ENCODE results near the gene BRMS1L. TPM values are rescaled to one million over a fixed set of nuclear protein-coding genes. Genes with fewer than 3 reads are reported as not detected.
A peak's percentile ranks its signal among the peaks of the same experiment; 100 is the strongest.
"Not testable (repeated sequence)": the region's sequence is repeated elsewhere in the genome, so short reads cannot be mapped to it uniquely, and the experiment has no call there.

The BRMS1L gene
- total and polyA plus RNA-seq, 2 of the 13 experiments (the other 11 are each of a cell fraction or from before 2014, with no cell fraction given), result 21.1 to 23.8 TPM

DNA sequence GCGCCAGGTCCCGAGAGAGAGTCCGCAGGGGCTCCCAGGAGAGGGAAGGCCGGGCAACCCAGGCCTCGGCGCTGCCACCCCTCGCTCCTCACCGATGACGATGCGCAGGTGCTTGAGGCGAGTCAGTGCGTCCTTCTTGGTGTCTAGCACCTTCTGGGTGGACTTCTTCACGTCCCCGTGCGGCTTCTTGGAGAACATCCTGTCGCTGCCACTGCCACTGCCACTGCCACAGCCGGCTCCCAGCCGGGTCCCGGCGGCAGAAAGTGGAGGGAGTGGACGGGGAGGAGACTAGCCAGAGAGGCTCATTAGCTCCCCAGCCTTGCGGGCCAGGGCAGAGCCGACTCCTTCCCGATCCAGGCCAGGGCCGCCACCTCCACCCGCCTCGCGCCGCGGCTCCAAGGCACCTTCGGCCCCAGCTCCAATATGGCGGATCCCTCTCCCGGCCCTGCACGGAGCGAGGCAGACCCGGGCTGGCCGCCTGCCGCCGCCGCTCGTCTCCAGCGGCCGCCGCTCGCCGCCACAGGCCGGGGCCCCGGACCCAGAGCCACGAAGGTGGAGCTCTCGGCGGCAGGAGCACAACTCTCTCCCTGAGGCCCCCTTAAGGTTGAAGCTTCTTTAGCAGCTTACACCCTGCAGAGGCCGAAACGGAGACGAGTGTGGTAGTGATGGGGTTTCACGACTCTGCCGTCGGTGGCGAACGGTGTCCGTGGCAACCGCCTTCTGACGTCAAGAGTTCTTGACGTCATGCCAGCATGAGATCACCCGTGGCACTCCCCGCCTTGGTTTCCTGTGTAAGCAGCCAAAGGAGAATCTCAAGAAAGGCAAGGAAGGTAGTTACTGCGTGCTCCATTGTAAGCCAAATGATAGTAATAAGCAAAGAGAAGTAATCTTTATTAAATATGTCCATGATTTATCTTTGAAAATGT, 17.2 kb upstream of the BRMS1L start, which contains the start of gene RALGAPA1:
TSS of gene RALGAPA1 (minus strand) at position 658 of the 926 bp plus-strand sequence. CDS start at position 198, 460 bp downstream.
- Histone ChIP-seq H3K9ac (ENCODE audit: insufficient read depth, low read depth, low read length) (peak within 1 kb of the TSS; percentile 95), H3K4me2 (ENCODE audit: low read depth, low read length) (peak within 1 kb of the TSS; percentile 82), H3K4me3 (replicated peaks in 1 of 3; ENCODE audit: insufficient read depth in 1 of 3, low read depth in 2 of 3, low read length in 3 of 3) (peak within 1 kb of the TSS; percentile 85 to 96 (median 86)), H3K27ac (ENCODE audit: extremely low read length, insufficient read depth, low read length) (peak within 1 kb of the TSS; percentile 89), H3K4me1 (ENCODE audit: insufficient read depth, low read length) (peaks cover 51% of the 10 kb centered on the region), H2AFZ (ENCODE audit: low read length) (peak within 1 kb of the TSS; percentile 25), H3K79me2 (ENCODE audit: insufficient read depth, low read length) (peaks cover 47% of the 10 kb centered on the region)
- intact Hi-C loops (cut with micrococcal nuclease; ENCODE audit: unreplicated experiment) (loop anchor here (1.0 to 10.0 kb wide), 6 partner anchors 17 to 764 kb away; partner anchors contain the start of genes BRMS1L, FAM177A1, PPP2R3C and PRORP), in situ Hi-C loops (cut with HindIII; ENCODE audit: extremely low pct_ligation_motif_present, low pct_unique_long_range_greater_than_20kb) (loop anchor here (25.0 kb wide), 1 partner anchor 672 kb away; no protein-coding TSS in a partner anchor)
- H3K36me3 ChIP-seq (replicated peaks in 1 of 2; ENCODE audit: control insufficient read depth in 1 of 2, insufficient read depth in 2 of 2, low read length in 2 of 2); H3K27me3 ChIP-seq (ENCODE audit: control insufficient read depth in 1 of 2, insufficient read depth in 2 of 2, low read length in 2 of 2); H3K9me3 ChIP-seq (ENCODE audit: low read length); BruUV-seq (replicated peaks); CTCF ChIA-PET (ENCODE audit: low intra/inter-chr PET ratio, low total read pairs); H4K20me1 ChIP-seq (ENCODE audit: insufficient read depth, low read length): not testable (repeated sequence)
- POLR2A ChIA-PET, result interaction anchor here (1.0 to 3.9 kb wide), 9 partner anchors 8 to 935 kb away, joined by 3 to 81 read pairs (median 3); partner anchors contain the start of genes BRMS1L and FAM177A1
- FAIRE-seq (peak; percentile 78), ATAC-seq (peak; percentile 97), DNase-seq (ENCODE audit: low spot score) (peak; percentile 100)
- WGBS (ENCODE audit: low lambda C conversion rate), result under 1% methylated on average over 37 of the region's 66 CpGs
- TF ChIP-seq, protein P1, sequence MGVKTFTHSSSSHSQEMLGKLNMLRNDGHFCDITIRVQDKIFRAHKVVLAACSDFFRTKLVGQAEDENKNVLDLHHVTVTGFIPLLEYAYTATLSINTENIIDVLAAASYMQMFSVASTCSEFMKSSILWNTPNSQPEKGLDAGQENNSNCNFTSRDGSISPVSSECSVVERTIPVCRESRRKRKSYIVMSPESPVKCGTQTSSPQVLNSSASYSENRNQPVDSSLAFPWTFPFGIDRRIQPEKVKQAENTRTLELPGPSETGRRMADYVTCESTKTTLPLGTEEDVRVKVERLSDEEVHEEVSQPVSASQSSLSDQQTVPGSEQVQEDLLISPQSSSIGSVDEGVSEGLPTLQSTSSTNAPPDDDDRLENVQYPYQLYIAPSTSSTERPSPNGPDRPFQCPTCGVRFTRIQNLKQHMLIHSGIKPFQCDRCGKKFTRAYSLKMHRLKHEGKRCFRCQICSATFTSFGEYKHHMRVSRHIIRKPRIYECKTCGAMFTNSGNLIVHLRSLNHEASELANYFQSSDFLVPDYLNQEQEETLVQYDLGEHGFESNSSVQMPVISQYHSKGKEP (CRISPR knock-in tag; IDR thresholded peaks at IDR 0.05), result peak; percentile 69
- TF ChIP-seq RXRA (CRISPR knock-in tag; IDR thresholded peaks at IDR 0.05) (peak; percentile 61), AHR (CRISPR knock-in tag; IDR thresholded peaks at IDR 0.05) (peak; percentile 89; the same call in 1 of the 2 replicates), CBFB (CRISPR knock-in tag; IDR thresholded peaks at IDR 0.05) (peak; percentile 51; the same call in 1 of the 2 replicates), BRCA1 (CRISPR knock-in tag; IDR thresholded peaks at IDR 0.05) (peak; percentile 94; the same call in 1 of the 2 replicates), ZNF792 (CRISPR knock-in tag; IDR thresholded peaks at IDR 0.05) (peak; percentile 86), RARA (CRISPR knock-in tag; IDR thresholded peaks at IDR 0.05) (peak; percentile 40; the same call in 1 of the 2 replicates), ZNF546 (CRISPR knock-in tag; conservative IDR thresholded peaks at IDR 0.05) (peak; percentile 33), FOXK1 (CRISPR knock-in tag; IDR thresholded peaks at IDR 0.05; ENCODE audit: borderline replicate concordance, low read depth) (peak; percentile 62; the same call in 1 of the 2 replicates), ZNF441 (CRISPR knock-in tag; IDR thresholded peaks at IDR 0.05; ENCODE audit: borderline replicate concordance) (peak; percentile 89)
- TF ChIP-seq, protein P2, sequence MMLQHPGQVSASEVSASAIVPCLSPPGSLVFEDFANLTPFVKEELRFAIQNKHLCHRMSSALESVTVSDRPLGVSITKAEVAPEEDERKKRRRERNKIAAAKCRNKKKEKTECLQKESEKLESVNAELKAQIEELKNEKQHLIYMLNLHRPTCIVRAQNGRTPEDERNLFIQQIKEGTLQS (CRISPR knock-in tag; IDR thresholded peaks at IDR 0.05), result peak; percentile 87
- TF ChIP-seq, protein P3, sequence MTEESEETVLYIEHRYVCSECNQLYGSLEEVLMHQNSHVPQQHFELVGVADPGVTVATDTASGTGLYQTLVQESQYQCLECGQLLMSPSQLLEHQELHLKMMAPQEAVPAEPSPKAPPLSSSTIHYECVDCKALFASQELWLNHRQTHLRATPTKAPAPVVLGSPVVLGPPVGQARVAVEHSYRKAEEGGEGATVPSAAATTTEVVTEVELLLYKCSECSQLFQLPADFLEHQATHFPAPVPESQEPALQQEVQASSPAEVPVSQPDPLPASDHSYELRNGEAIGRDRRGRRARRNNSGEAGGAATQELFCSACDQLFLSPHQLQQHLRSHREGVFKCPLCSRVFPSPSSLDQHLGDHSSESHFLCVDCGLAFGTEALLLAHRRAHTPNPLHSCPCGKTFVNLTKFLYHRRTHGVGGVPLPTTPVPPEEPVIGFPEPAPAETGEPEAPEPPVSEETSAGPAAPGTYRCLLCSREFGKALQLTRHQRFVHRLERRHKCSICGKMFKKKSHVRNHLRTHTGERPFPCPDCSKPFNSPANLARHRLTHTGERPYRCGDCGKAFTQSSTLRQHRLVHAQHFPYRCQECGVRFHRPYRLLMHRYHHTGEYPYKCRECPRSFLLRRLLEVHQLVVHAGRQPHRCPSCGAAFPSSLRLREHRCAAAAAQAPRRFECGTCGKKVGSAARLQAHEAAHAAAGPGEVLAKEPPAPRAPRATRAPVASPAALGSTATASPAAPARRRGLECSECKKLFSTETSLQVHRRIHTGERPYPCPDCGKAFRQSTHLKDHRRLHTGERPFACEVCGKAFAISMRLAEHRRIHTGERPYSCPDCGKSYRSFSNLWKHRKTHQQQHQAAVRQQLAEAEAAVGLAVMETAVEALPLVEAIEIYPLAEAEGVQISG (CRISPR knock-in tag; IDR thresholded peaks at IDR 0.05), result peak; percentile 93
- TF ChIP-seq, protein P4, sequence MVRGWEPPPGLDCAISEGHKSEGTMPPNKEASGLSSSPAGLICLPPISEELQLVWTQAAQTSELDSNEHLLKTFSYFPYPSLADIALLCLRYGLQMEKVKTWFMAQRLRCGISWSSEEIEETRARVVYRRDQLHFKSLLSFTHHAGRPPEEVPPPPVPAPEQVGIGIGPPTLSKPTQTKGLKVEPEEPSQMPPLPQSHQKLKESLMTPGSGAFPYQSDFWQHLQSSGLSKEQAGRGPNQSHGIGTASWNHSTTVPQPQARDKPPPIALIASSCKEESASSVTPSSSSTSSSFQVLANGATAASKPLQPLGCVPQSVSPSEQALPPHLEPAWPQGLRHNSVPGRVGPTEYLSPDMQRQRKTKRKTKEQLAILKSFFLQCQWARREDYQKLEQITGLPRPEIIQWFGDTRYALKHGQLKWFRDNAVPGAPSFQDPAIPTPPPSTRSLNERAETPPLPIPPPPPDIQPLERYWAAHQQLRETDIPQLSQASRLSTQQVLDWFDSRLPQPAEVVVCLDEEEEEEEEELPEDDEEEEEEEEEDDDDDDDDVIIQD (CRISPR knock-in tag; IDR thresholded peaks at IDR 0.05; ENCODE audit: low read depth), result peak; percentile 99
- TF ChIP-seq, protein P5, sequence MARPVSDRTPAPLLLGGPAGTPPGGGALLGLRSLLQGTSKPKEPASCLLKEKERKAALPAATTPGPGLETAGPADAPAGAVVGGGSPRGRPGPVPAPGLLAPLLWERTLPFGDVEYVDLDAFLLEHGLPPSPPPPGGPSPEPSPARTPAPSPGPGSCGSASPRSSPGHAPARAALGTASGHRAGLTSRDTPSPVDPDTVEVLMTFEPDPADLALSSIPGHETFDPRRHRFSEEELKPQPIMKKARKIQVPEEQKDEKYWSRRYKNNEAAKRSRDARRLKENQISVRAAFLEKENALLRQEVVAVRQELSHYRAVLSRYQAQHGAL (CRISPR knock-in tag; IDR thresholded peaks at IDR 0.05; ENCODE audit: not compliant biosample characterization), result peak; percentile 94

Measured in HepG2 (cell line).